K562 (cell line): Measurements from ENCODE around the gene SEC61A1. TPM values are rescaled to one million over a fixed set of nuclear protein-coding genes. Genes with fewer than 3 reads are reported as not detected.

Experiments used
- FOXK1 ChIP-seq: sonication (generic); formaldehyde crosslinking; IDR thresholded peaks from 2 replicates; pipeline ENCODE4 v1.8.0; 2022; ENCODE audit warnings: missing genetic modification reagents, mild to moderate bottlenecking, borderline replicate concordance
- HNRNPLL ChIP-seq: fragments of 200-400 bp; formaldehyde crosslinking; IDR thresholded peaks from 2 replicates; pipeline ENCODE4 v1.6.1; 2017; ENCODE audit warnings: low read length, low read depth, mild to moderate bottlenecking; ENCODE audit not compliant: poor library complexity, severe bottlenecking
- KLF13 ChIP-seq: fragments of 450-650 bp; IDR thresholded peaks from 2 replicates; pipeline ENCODE4 v1.6.1; 2016; ENCODE audit warnings: missing genetic modification characterization, low read depth, mild to moderate bottlenecking, missing compliant biosample characterization, moderate library complexity, borderline replicate concordance
- LCOR ChIP-seq: sonication (generic); formaldehyde crosslinking; IDR thresholded peaks from 2 replicates; pipeline ENCODE4 v1.8.0; 2022; ENCODE audit warnings: mild to moderate bottlenecking, missing genetic modification reagents
- MYBL2 ChIP-seq, 2 experiments: fragments of 450-650 bp in 1 of 2; sonication (generic) in 1 of 2; formaldehyde crosslinking in 1 of 2; IDR thresholded peaks; 2 replicates each; pipeline versions ENCODE4 v1.6.1 to v1.8.1; 2017 to 2022; ENCODE audit warnings: borderline replicate concordance in 1 of 2, inconsistent platforms in 1 of 2, low read depth in 1 of 2, mild to moderate bottlenecking in 1 of 2, missing genetic modification reagents in 1 of 2, moderate library complexity in 1 of 2
- NCOA1 ChIP-seq: fragments of 450-650 bp; IDR thresholded peaks from 2 replicates; pipeline ENCODE4 v1.6.1; 2016; ENCODE audit warnings: low read depth
- NFIX ChIP-seq: fragments of 250-450 bp; sonication (Bioruptor Pico); IDR thresholded peaks from 2 replicates; pipeline ENCODE4 v1.4.0; 2020; ENCODE audit warnings: low read depth, mild to moderate bottlenecking, moderate library complexity
- PCBP2 ChIP-seq: fragments of 200-400 bp; formaldehyde crosslinking; IDR thresholded peaks from 2 replicates; pipeline ENCODE4 v1.6.1; 2018; ENCODE audit warnings: low read length, low read depth, mild to moderate bottlenecking, moderate library complexity; ENCODE audit not compliant: poor library complexity, severe bottlenecking
- TCF7 ChIP-seq: sonication (generic); IDR thresholded peaks from 2 replicates; pipeline ENCODE4 v1.6.1; 2016; ENCODE audit warnings: antibody characterized with exemption, borderline replicate concordance
- YBX1 ChIP-seq: fragments of 450-650 bp; IDR thresholded peaks from 2 replicates; pipeline ENCODE4 v1.7.1; 2016; ENCODE audit warnings: mild to moderate bottlenecking
- polyA plus RNA-seq, 8 experiments: library from polyadenylated mRNA; depleted of rRNA in 4 of 8; stranded (reverse) in 5 of 8; unstranded in 3 of 8; fragments of >200 nt; fragmentation: Nextera tagmentation in 2 of 8; fragmentation: Illumina TruSeq in 1 of 8; extraction: Ambion mirVana in 2 of 8; extraction: Trizol in 1 of 8; gene quantifications; 2 replicates each; pipeline versions ENCODE4 v1.2.1 to v1.2.3, GENCODE V29; 2011 to 2014; ENCODE audit warnings: inconsistent platforms in 1 of 8, missing spikeins in 1 of 8
- total RNA-seq, 7 experiments: library from RNA; depleted of rRNA in 6 of 7; stranded (reverse); fragments of >200 nt in 6 of 7; fragmentation: Illumina TruSeq in 2 of 7; extraction: Trizol in 2 of 7; gene quantifications; 2 replicates each; pipeline versions ENCODE4 v1.2.1 to v1.2.3, GENCODE V29; 2011 to 2021; ENCODE audit warnings: low replicate concordance in 1 of 7
- TF ChIP-seq, protein P1 (sequence below), 2 experiments: fragments of 450-650 bp in 1 of 2; IDR thresholded peaks; 2 replicates each; pipeline ENCODE4 v1.6.1; 2011 to 2017; ENCODE audit warnings: low read depth in 2 of 2, antibody characterized with exemption in 1 of 2, borderline replicate concordance in 1 of 2, low read length in 1 of 2, mild to moderate bottlenecking in 1 of 2, mixed read lengths in 1 of 2; ENCODE audit not compliant: control insufficient read depth in 1 of 2
- TF ChIP-seq, protein P2 (sequence below), 2 experiments: fragments of 450-650 bp; IDR thresholded peaks; 2 replicates each; pipeline ENCODE4 v1.6.1; 2016
- TF ChIP-seq, protein P3 (sequence below): fragments of 450-650 bp; IDR thresholded peaks from 2 replicates; pipeline ENCODE4 v1.6.1; 2016; ENCODE audit warnings: low read depth

The SEC61A1 gene
- total and polyA plus RNA-seq, 9 of the 15 experiments (the other 6 are each of a cell fraction or from before 2014, with no cell fraction given): 1.9 to 140 (median 79.1) TPM

DNA sequence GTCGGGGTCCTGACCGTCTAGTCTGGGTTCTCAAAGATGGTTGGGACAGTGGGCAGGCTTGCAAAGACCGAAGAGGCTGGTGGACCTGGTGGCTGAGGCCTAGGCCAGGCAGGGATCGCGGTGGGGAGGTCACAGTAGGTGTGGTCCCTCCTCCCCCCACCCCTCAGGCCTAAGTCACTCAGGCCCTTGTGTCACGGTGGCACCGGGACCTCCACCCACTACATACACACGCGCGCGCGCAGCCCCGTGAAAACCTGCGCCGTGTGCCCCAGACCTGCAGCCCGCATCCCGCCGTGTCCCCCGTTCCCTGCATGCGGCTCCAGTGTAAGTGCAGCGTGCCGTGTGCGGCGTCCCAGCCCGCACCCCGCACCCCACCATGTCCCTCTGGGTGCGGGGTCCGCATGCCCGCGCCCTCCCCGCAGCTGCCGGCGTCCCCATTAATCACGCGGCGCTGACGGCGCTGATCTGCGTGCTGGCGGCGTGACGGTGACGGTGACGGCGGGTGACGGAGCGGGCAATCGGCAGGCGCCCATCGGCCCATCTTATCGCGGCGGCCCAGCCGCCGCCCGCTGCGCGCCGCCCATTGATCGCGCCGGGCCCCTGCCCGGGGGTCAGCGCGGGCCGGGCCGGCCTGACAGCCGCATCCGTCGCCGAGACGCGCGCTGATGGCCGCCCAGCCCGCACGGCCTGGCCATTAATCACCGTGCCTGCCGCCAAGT, 24.4 kb downstream of the SEC61A1 start (continued):
- TF ChIP-seq LCOR (CRISPR knock-in tag) (no peak), NCOA1 (peak; percentile 15; the same call in 1 of the 2 replicates), NFIX (CRISPR knock-in tag) (no peak), YBX1 (no peak), PCBP2 (no peak), MYBL2 (IDR thresholded peaks at IDR 0.05; ENCODE audit: low read depth) (no peak), MYBL2 (CRISPR knock-in tag; IDR thresholded peaks at IDR 0.05; ENCODE audit: borderline replicate concordance) (no peak), HNRNPLL (peak; percentile 52), TCF7 (no peak), FOXK1 (CRISPR knock-in tag) (no peak), KLF13 (tag) (no peak; the same call in 1 of the 2 replicates)
- TF ChIP-seq, protein P1, sequence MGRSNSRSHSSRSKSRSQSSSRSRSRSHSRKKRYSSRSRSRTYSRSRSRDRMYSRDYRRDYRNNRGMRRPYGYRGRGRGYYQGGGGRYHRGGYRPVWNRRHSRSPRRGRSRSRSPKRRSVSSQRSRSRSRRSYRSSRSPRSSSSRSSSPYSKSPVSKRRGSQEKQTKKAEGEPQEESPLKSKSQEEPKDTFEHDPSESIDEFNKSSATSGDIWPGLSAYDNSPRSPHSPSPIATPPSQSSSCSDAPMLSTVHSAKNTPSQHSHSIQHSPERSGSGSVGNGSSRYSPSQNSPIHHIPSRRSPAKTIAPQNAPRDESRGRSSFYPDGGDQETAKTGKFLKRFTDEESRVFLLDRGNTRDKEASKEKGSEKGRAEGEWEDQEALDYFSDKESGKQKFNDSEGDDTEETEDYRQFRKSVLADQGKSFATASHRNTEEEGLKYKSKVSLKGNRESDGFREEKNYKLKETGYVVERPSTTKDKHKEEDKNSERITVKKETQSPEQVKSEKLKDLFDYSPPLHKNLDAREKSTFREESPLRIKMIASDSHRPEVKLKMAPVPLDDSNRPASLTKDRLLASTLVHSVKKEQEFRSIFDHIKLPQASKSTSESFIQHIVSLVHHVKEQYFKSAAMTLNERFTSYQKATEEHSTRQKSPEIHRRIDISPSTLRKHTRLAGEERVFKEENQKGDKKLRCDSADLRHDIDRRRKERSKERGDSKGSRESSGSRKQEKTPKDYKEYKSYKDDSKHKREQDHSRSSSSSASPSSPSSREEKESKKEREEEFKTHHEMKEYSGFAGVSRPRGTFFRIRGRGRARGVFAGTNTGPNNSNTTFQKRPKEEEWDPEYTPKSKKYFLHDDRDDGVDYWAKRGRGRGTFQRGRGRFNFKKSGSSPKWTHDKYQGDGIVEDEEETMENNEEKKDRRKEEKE (IDR thresholded peaks at IDR 0.05; ENCODE audit: borderline replicate concordance in 1 of 2, control insufficient read depth in 1 of 2, low read depth in 2 of 2, low read length in 1 of 2): no peak
- TF ChIP-seq, protein P2, sequence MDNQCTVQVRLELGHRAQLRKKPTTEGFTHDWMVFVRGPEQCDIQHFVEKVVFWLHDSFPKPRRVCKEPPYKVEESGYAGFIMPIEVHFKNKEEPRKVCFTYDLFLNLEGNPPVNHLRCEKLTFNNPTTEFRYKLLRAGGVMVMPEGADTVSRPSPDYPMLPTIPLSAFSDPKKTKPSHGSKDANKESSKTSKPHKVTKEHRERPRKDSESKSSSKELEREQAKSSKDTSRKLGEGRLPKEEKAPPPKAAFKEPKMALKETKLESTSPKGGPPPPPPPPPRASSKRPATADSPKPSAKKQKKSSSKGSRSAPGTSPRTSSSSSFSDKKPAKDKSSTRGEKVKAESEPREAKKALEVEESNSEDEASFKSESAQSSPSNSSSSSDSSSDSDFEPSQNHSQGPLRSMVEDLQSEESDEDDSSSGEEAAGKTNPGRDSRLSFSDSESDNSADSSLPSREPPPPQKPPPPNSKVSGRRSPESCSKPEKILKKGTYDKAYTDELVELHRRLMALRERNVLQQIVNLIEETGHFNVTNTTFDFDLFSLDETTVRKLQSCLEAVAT (IDR thresholded peaks at IDR 0.05): no peak
- TF ChIP-seq, protein P3, sequence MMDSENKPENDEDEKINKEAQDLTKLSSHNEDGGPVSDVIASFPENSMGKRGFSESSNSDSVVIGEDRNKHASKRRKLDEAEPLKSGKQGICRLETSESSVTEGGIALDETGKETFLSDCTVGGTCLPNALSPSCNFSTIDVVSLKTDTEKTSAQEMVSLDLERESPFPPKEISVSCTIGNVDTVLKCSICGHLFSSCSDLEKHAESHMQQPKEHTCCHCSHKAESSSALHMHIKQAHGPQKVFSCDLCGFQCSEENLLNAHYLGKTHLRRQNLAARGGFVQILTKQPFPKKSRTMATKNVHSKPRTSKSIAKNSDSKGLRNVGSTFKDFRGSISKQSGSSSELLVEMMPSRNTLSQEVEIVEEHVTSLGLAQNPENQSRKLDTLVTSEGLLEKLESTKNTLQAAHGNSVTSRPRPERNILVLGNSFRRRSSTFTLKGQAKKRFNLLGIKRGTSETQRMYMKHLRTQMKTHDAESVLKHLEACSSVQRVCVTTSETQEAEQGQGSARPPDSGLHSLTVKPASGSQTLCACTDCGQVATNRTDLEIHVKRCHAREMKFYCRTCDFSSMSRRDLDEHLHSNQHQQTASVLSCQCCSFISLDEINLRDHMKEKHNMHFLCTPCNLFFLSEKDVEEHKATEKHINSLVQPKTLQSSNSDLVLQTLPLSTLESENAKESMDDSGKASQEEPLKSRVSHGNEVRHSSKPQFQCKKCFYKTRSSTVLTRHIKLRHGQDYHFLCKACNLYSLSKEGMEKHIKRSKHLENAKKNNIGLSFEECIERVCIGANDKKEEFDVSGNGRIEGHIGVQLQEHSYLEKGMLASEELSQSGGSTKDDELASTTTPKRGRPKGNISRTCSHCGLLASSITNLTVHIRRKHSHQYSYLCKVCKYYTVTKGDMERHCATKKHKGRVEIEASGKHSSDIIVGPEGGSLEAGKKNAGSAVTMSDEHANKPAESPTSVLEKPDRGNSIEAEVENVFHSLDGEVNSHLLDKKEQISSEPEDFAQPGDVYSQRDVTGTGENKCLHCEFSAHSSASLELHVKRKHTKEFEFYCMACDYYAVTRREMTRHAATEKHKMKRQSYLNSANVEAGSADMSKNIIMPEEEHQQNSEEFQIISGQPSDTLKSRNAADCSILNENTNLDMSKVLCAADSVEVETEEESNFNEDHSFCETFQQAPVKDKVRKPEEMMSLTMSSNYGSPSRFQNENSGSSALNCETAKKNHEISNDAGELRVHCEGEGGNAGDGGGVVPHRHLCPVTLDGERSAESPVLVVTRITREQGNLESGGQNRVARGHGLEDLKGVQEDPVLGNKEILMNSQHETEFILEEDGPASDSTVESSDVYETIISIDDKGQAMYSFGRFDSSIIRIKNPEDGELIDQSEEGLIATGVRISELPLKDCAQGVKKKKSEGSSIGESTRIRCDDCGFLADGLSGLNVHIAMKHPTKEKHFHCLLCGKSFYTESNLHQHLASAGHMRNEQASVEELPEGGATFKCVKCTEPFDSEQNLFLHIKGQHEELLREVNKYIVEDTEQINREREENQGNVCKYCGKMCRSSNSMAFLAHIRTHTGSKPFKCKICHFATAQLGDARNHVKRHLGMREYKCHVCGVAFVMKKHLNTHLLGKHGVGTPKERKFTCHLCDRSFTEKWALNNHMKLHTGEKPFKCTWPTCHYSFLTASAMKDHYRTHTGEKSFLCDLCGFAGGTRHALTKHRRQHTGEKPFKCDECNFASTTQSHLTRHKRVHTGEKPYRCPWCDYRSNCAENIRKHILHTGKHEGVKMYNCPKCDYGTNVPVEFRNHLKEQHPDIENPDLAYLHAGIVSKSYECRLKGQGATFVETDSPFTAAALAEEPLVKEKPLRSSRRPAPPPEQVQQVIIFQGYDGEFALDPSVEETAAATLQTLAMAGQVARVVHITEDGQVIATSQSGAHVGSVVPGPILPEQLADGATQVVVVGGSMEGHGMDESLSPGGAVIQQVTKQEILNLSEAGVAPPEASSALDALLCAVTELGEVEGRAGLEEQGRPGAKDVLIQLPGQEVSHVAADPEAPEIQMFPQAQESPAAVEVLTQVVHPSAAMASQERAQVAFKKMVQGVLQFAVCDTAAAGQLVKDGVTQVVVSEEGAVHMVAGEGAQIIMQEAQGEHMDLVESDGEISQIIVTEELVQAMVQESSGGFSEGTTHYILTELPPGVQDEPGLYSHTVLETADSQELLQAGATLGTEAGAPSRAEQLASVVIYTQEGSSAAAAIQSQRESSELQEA: no peak
